ENCODE measurements around the gene SLC7A1.

Gene SLC7A1

DNA sequence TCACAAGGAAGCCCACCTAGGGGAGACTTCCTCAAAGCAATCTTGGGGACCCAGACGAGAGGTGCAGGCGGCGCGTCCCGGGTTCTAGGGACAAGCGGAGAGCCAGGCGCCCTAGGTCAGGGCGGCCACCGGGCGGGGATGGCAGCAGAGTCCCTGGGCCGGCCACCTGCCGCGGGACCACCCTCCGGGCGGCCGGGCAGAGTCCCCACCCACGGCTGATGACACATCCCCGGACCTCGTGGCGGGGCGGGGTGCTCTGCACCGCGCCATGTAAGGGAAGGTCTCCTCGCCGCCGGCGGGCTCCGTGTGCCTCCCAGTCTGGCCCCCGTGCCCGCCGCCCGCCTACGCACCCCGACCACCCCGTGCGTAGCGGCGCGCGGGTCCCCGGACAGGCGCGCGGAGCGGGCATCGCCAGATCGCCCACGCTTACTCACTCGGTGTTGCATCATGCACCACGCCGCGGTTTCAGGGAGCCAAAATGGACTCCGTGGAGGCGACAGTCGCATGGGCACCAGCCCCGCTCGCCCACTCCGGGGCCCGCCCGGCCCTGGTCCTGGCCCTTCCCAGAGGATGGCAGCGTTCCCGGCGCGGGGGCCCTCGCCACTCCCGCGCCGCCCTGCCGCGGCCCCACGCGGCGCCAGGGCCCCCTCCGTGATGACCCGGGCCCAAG, 643 bp downstream of the SLC7A1 start:
- H3K27me3 Mint-ChIP-seq, result peaks cover 15% of the 10 kb centered on the region
- peak overlapping the region; percentile 80 for H3K4me3 Mint-ChIP-seq
- H3K9me3 Mint-ChIP-seq, result no peaks in the 10 kb centered on the region
- H3K4me1 Mint-ChIP-seq (ENCODE audit: low read depth), result peaks cover 41% of the 10 kb centered on the region
- no peaks in the 10 kb centered on the region for H3K36me3 Mint-ChIP-seq (ENCODE audit: low read depth)
- intact Hi-C loops (cut with micrococcal nuclease), result loop anchor here (10.0 kb wide), 1 partner anchor 520 kb away; no protein-coding TSS in a partner anchor
- peak overlapping the region; percentile 79 for H3K27ac Mint-ChIP-seq

DNA sequence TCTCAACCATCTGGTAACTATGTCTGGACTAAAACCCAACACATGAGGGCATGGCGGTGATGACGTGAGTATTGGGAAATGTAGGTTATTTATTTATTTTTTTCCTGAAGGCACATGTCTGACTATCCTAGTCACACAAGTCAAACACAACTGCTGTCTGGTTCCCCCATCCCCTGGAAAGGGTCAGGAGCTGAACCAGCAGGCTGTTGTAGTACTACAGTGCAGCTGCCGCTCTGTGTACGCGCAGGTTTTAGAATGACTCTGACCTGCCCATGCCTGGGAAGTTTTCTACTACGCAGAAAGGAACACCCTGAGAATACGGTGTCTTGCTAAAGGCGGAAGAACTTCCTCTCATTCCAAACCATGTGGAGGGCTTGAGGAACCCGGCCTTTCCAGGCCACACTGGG, 1.2 kb downstream of the SLC7A1 start:
- Mint-ChIP-seq H3K27ac (peak overlapping the region; percentile 79), H3K9me3 (no peaks in the 10 kb centered on the region), H3K36me3 (ENCODE audit: low read depth) (no peaks in the 10 kb centered on the region), H3K4me1 (ENCODE audit: low read depth) (peaks cover 41% of the 10 kb centered on the region), H3K27me3 (peaks cover 15% of the 10 kb centered on the region), H3K4me3 (peak overlapping the region; percentile 80)
- intact Hi-C loops (cut with micrococcal nuclease), result loop anchor here (10.0 kb wide), 1 partner anchor 520 kb away; no protein-coding TSS in a partner anchor

DNA sequence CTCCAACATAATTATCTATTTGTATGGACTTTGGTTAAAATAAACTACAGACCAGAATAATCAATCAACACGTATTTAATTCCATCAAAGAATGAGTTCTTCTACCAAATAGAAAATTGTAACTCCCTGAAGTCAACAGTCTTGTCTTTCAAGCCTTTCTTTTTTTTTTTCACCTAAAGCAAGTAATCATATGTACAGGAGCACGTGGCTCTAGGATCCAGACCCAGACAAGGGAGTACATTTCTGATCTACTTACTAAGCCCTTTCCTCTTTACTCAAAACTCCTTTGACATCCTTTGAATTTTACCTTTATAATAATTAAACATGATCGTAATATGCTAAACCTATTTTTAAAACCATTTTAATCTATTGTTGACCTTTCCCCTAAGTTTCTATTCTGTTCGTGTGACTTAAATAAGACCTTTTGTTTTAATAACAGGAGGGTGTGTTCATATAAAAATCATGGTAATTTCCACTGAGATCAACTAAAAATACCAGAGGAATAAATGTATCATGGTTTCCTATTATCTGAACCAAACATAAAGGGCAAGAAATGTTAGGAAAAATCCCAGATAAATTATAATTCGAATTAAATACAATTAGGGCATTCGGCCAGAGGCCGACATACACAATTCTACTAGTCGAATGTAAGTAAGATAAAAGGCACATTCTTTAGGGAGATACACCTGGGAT, 1.7 kb downstream of the SLC7A1 start:
- H3K4me3 Mint-ChIP-seq, result peak overlapping the region; percentile 80
- no peaks in the 10 kb centered on the region for H3K36me3 Mint-ChIP-seq (ENCODE audit: low read depth)
- intact Hi-C loops (cut with micrococcal nuclease), result loop anchor here (10.0 kb wide), 1 partner anchor 521 kb away; no protein-coding TSS in a partner anchor
- H3K27ac Mint-ChIP-seq, result no peak overlapping the region
- peaks cover 15% of the 10 kb centered on the region for H3K27me3 Mint-ChIP-seq
- peaks cover 41% of the 10 kb centered on the region for H3K4me1 Mint-ChIP-seq (ENCODE audit: low read depth)
- H3K9me3 Mint-ChIP-seq, result no peaks in the 10 kb centered on the region

DNA sequence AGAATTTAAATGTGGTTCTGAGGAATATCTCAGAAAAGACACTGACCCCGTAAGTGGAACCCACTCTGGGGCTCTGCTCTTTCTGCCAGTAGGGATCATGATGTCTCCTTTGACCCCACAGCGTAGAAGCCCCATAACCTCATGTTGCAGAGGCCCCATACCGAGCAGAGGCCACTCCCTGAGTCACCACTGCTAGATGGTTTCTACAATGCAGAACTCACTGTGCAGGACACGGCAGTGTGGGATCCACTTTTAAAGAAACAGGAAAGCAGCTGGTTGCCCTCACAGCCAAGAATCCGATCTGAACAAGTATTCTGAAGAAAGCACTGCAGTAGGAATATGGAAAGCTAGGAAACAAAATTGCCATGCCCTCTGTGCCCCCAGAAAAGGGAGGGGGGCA, 4.2 kb downstream of the SLC7A1 start:
- intact Hi-C loops (cut with micrococcal nuclease), result loop anchor here (10.0 kb wide), 1 partner anchor 523 kb away; no protein-coding TSS in a partner anchor
- Mint-ChIP-seq H3K36me3 (ENCODE audit: low read depth) (peaks cover 11% of the 10 kb centered on the region), H3K4me3 (no peak overlapping the region), H3K9me3 (no peaks in the 10 kb centered on the region), H3K27me3 (peaks cover 2% of the 10 kb centered on the region), H3K4me1 (ENCODE audit: low read depth) (peaks cover 44% of the 10 kb centered on the region), H3K27ac (no peak overlapping the region)

DNA sequence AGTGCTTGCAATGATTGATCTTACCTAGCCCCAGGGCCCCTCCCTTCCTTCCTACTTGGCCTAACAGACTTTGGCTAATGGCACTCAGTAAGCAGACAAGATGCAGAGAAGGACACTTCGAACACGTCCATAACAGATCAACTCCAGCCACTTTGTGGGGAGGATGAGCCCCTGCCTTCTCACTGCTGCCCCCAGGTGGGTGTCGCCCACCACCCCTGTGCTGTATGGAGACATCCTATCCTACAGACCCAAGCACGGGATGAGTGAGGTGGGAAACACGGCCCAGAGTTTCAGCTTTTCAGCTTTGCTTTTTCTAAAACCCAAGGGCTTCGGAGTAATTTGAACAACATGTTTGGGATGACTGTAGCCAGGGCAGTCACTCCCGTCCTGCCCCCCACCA, 5.5 kb downstream of the SLC7A1 start:
- Mint-ChIP-seq H3K4me3 (no peak overlapping the region), H3K36me3 (ENCODE audit: low read depth) (peaks cover 11% of the 10 kb centered on the region), H3K4me1 (ENCODE audit: low read depth) (peaks cover 39% of the 10 kb centered on the region), H3K27me3 (no peaks in the 10 kb centered on the region), H3K27ac (peak overlapping the region; percentile 8), H3K9me3 (no peaks in the 10 kb centered on the region)
- intact Hi-C loops (cut with micrococcal nuclease), result loop anchor here (10.0 kb wide), 1 partner anchor 525 kb away; no protein-coding TSS in a partner anchor

DNA sequence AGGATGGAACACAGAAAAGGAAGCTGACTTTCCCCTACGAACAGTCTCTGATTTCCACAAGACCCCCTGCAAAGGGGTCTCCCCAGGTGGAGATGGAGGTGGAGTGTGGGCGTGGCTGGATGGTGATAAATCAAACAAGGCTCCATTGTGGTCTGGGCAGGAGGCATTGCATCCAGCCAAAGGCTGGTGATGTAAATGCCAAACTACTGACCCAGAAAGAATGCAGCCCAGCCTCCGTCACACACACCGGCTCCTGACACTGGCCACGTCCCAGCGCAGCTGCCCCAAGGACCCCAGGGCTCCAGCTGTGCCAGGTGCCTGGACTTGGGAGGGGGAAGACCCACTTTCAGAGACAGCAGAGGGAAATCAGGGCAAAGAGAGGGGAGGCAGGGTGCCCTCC, 6.3 kb downstream of the SLC7A1 start:
- H3K27ac Mint-ChIP-seq, result peak overlapping the region; percentile 8
- H3K4me1 Mint-ChIP-seq (ENCODE audit: low read depth), result peaks cover 35% of the 10 kb centered on the region
- H3K27me3 Mint-ChIP-seq, result no peaks in the 10 kb centered on the region
- H3K36me3 Mint-ChIP-seq (ENCODE audit: low read depth), result peaks cover 11% of the 10 kb centered on the region
- H3K4me3 Mint-ChIP-seq, result no peak overlapping the region
- no peaks in the 10 kb centered on the region for H3K9me3 Mint-ChIP-seq
- intact Hi-C loops (cut with micrococcal nuclease), result no loop called here

DNA sequence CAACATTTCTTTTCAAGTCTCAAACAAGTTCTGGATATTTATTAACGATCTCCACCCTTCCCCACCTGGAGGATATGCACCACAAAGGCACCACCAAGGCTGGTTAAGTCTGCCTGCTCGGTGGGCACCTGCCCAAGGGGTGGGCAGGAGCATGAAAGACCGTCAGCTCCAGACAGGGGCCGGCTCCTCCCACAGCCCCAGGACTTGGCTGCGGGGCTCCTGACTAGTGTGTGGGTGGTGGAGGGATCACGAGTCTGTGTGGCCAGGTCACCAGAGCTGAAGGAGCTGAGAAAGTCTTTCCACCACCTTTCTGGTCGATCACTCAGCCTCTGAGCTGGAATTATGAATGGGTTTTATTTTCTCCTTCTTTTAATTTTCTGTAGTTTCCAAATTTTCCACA, 7.8 kb downstream of the SLC7A1 start:
- no peak overlapping the region for H3K27ac Mint-ChIP-seq
- H3K9me3 Mint-ChIP-seq, result no peaks in the 10 kb centered on the region
- no peak overlapping the region for H3K4me3 Mint-ChIP-seq
- no peaks in the 10 kb centered on the region for H3K27me3 Mint-ChIP-seq
- peaks cover 33% of the 10 kb centered on the region for H3K4me1 Mint-ChIP-seq (ENCODE audit: low read depth)
- peaks cover 11% of the 10 kb centered on the region for H3K36me3 Mint-ChIP-seq (ENCODE audit: low read depth)
- intact Hi-C loops (cut with micrococcal nuclease), result no loop called here

DNA sequence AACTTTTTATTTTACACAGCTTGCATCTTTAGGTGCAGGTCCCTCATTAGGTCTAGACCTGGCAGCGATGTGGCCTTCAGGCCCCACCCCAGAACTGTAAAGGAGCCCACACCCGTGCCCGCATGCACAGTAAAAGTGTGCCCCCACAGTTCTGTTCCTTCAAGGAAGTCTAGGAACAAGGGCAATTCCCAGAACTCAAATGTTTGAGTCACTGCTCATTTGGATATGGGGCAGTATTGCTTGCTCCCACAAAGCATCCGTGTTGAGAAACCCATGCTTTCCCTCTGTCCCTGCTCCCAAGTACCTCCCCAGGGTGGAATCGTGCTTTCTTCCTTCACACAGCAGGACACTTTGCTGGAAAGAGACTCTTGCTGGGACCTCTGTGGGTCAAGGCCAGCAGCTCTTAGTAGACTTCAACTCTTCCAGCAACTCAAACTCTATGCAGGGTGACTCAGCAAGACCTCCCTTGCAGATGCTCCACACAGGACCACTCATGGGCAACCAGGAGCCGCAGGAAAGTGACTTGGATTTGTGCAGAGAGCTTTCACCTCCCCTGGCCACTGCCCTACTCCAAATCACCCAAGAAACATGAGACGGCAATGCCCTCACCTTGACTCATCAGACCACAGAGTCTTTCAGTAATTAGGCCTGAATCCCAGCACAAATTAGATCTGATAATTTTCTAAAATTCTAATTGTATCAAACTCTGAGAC, 12.3 kb downstream of the SLC7A1 start:
- no peaks in the 10 kb centered on the region for H3K9me3 Mint-ChIP-seq
- no peak overlapping the region for H3K4me3 Mint-ChIP-seq
- H3K27ac Mint-ChIP-seq, result no peak overlapping the region
- peaks cover 23% of the 10 kb centered on the region for H3K4me1 Mint-ChIP-seq (ENCODE audit: low read depth)
- intact Hi-C loops (cut with micrococcal nuclease), result no loop called here
- no peaks in the 10 kb centered on the region for H3K27me3 Mint-ChIP-seq
- H3K36me3 Mint-ChIP-seq (ENCODE audit: low read depth), result peaks cover 8% of the 10 kb centered on the region

DNA sequence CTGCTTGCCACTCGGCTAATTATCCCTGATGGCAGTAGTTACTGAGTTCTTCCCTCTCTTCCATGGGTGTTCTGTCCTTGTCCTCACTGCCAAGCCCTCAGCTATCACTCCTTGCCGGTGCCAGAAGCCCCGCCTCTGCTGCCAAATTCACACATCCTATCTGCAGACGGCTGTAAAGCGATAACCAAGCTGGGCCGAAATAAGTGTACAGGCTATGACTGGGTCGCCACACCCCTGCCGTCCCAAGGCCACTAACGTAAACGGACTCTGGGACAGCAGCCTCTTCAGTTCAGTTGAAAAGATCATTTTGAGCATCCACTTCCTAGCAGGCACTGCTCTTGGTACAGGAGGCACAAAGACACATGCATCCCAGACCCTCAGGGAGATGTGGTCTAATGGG, 13.3 kb downstream of the SLC7A1 start:
- Mint-ChIP-seq H3K9me3 (no peaks in the 10 kb centered on the region), H3K4me1 (ENCODE audit: low read depth) (peaks cover 27% of the 10 kb centered on the region), H3K4me3 (no peak overlapping the region), H3K27me3 (no peaks in the 10 kb centered on the region), H3K27ac (no peak overlapping the region), H3K36me3 (ENCODE audit: low read depth) (no peaks in the 10 kb centered on the region)
- intact Hi-C loops (cut with micrococcal nuclease), result no loop called here

DNA sequence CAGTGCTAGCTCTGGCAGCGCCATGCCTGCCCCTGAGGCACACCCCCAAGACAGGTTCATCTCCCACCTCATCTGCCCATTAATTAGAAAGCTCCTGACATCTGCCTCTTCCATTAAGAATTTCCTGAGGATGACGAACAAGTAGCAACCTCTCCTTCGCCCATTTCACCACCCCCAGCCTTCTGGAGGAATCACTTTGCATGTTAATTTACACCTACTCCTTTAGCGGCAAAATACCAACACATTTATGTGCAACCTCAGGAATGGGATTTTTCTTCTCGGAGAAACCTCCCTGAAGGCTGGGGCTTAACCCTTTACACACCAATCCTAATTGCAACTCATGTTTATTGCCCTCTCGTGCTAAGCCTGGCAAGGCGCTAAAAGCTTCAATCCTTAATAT, 13.8 kb downstream of the SLC7A1 start:
- Mint-ChIP-seq H3K9me3 (no peaks in the 10 kb centered on the region), H3K36me3 (ENCODE audit: low read depth) (no peaks in the 10 kb centered on the region), H3K27me3 (no peaks in the 10 kb centered on the region), H3K4me1 (ENCODE audit: low read depth) (peaks cover 29% of the 10 kb centered on the region), H3K27ac (no peak overlapping the region), H3K4me3 (no peak overlapping the region)
- intact Hi-C loops (cut with micrococcal nuclease), result no loop called here

DNA sequence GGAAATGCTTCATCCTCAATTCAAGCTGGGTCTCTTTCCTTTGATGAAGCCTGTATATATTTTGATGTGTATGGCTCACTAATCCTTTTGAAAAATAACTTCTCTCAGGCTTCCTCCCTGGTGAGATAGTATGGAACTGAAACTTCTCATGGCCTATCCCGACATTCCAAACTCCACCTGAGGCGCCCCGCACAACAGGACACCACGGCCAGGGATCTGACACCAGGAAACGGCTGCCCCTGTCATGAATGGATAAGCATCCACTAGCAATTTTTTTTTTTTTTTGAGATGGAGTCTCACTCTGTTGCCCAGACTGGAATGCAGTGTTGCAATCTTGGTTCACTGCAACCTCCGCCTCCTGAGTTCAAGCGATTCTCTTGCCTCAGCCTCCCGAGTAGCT, 16.4 kb downstream of the SLC7A1 start:
- Mint-ChIP-seq H3K9me3 (no peaks in the 10 kb centered on the region), H3K4me1 (ENCODE audit: low read depth) (peaks cover 32% of the 10 kb centered on the region)

DNA sequence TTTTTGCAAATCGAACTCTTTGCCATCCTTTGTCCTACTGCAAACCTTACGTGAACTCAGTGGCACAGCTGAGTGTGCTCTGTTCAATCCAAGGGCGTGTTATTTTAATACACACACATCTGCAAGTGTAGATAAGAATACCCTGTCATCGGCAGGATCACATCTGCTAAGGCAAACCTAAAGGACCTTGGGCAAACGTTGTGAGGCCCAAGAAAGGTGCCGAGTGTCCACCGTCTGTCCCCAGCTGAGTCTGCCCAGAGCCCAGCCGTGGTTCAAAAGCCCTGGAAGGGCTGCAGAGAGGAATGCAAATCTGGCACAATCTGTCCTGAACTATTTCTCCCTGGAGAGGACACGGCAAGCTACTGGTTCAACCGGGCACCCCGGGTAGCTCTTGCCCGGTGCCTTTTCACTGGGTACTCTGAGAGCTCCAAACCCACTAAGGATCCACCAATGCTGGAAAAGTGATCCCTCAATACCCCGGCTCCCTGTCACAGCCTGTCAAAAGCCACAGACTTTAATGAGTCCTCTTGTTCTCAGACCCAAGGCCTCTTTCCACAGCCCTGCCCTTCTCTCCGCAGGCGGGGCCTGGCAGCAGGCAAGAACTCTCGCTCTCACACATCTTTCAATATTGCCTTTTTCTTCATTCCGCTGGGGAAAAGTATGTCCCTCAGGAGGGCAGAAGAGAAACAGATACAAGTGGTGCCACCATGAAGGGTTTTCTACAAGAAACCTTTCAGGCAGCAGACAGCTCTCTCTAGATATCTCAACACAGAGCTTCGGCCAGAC, 17.0 kb downstream of the SLC7A1 start:
- Mint-ChIP-seq H3K36me3 (ENCODE audit: low read depth) (no peaks in the 10 kb centered on the region), H3K4me3 (no peak overlapping the region), H3K27ac (no peak overlapping the region), H3K4me1 (ENCODE audit: low read depth) (peaks cover 34% of the 10 kb centered on the region), H3K9me3 (no peaks in the 10 kb centered on the region), H3K27me3 (no peaks in the 10 kb centered on the region)
- intact Hi-C loops (cut with micrococcal nuclease), result no loop called here

More for the DNA sequence above, 16.4 kb downstream of the SLC7A1 start:
- intact Hi-C loops (cut with micrococcal nuclease), result no loop called here
- no peak overlapping the region for H3K4me3 Mint-ChIP-seq
- H3K27ac Mint-ChIP-seq, result no peak overlapping the region
- no peaks in the 10 kb centered on the region for H3K27me3 Mint-ChIP-seq
- no peaks in the 10 kb centered on the region for H3K36me3 Mint-ChIP-seq (ENCODE audit: low read depth)

DNA sequence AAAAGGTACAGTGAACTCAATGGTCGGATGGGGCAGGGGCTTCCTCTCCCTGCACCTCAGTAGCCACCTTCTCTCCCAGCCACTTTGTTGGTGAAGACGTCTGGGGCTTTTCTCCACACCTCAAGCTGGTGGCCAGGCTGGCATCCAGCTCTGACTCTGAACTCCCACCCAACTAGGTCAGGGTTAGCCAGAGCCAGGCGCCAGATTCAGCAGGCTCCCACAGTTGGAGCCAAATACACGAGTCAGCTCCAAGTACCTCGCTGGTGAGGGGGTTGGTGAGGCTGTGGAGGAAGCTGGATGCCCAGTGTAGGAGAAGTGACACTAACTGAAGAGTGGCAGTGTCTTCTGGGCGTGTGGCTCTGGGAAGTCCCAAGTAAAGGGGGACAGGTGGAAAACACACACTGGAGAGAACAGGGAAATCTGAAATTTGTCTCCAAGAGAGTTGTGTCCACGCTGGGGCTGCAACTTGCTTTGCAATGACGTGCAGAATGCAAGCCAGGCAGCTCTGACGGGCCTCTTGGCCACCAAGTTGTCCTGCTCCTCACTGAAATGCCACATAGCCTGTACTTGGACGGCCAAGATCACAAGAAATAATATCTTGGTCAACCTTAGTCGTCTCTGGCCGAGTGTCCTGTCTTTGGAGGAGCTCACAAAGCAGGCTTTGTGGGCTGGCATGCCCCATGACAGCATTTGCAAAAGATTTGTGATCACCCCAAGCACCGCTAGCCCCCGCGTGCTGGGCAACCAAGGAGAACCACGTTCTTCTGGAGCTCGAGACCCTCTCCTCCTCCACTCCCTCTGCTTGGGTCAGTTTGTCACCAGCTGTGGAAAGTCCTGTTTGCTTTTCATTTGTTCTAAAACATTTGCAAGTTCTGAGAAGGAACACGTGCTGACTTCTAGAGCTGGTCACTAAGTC, 18.1 kb downstream of the SLC7A1 start:
- no peak overlapping the region for H3K4me3 Mint-ChIP-seq
- intact Hi-C loops (cut with micrococcal nuclease), result no loop called here
- no peaks in the 10 kb centered on the region for H3K27me3 Mint-ChIP-seq
- no peaks in the 10 kb centered on the region for H3K9me3 Mint-ChIP-seq
- no peak overlapping the region for H3K27ac Mint-ChIP-seq
- peaks cover 36% of the 10 kb centered on the region for H3K4me1 Mint-ChIP-seq (ENCODE audit: low read depth)
- H3K36me3 Mint-ChIP-seq (ENCODE audit: low read depth), result no peaks in the 10 kb centered on the region

All from dendritic cell treated with granulocyte-macrophage colony-stimulating factor and Interleukin-4, amounts not matched to agents 40 ng/mL and 50 ng/mL, for 4 days (primary cell).